ENCODE results near the gene PCDHGB5.
"Not testable (repeated sequence)": the region's sequence is repeated elsewhere in the genome, so short reads cannot be mapped to it uniquely, and the experiment has no call there.

The PCDHGB5 gene

DNA sequence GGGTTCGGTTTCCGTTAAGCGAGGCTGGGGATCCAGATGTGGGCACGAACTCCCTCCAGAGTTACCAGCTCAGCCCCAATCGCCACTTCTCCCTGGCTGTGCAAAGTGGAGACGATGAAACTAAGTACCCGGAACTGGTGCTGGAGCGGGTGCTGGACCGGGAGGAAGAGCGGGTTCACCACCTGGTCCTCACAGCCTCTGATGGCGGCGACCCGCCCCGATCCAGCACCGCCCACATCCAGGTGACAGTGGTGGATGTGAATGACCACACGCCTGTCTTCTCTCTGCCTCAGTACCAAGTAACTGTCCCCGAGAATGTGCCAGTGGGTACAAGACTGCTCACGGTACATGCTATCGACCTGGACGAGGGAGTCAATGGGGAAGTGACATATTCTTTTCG, 14.4 kb upstream of the PCDHGB5 start:
- H3K36me3 ChIP-seq (ENCODE audit: control insufficient read depth, insufficient read depth, low read length) = no peaks in the 10 kb centered on the region
- H3K27ac ChIP-seq (ENCODE audit: low read depth, low read length) = no peak overlapping the region
- no peak overlapping the region for H3K9ac ChIP-seq (ENCODE audit: low read depth, low read length)
- no peaks in the 10 kb centered on the region for H3K4me1 ChIP-seq (ENCODE audit: control insufficient read depth, insufficient read depth, low read length)
- no peak overlapping the region for H3K4me3 ChIP-seq (ENCODE audit: low read depth, low read length)
- H3K27me3 ChIP-seq (ENCODE audit: control insufficient read depth, insufficient read depth, low read length) = 0 out of 2 replicates have a peak, but pooled peaks cover 1% of the 10 kb centered on the region
- H3K9me3 ChIP-seq (ENCODE audit: control insufficient read depth, insufficient read depth, low read length) = peaks cover 45% of the 10 kb centered on the region

DNA sequence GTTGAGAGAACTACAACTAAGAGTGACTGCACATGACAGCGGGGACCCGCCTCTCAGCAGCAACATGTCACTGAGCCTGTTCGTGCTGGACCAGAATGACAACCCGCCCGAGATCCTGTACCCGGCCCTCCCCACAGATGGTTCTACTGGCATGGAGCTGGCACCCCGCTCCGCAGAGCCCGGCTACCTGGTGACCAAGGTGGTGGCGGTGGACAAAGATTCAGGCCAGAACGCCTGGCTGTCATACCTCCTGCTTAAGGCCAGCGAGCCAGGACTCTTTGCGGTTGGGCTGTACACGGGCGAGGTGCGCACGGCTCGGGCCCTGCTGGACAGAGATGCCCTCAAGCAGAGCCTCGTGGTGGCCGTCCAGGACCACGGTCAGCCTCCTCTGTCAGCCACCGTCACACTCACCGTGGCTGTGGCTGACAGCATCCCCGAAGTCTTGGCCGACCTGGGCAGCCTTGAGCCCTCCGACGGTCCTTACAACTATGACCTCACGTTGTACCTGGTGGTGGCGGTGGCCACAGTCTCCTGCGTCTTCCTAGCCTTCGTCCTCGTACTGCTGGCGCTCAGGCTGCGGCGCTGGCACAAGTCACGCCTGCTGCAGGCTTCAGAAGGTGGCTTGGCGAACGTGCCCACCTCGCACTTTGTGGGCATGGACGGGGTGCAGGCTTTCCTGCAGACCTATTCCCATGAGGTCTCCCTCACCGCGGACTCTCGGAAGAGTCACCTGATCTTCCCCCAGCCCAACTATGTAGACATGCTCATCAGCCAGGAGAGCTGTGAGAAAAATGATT, 13.1 kb upstream of the PCDHGB5 start:
- Histone ChIP-seq H3K9ac (ENCODE audit: low read depth, low read length) (no peak overlapping the region), H3K4me1 (ENCODE audit: control insufficient read depth, insufficient read depth, low read length) (no peaks in the 10 kb centered on the region), H3K4me3 (ENCODE audit: low read depth, low read length) (no peak overlapping the region), H3K27ac (ENCODE audit: low read depth, low read length) (no peak overlapping the region), H3K36me3 (ENCODE audit: control insufficient read depth, insufficient read depth, low read length) (no peaks in the 10 kb centered on the region), H3K27me3 (ENCODE audit: control insufficient read depth, insufficient read depth, low read length) (0 out of 2 replicates have a peak, but pooled peaks cover 4% of the 10 kb centered on the region), H3K9me3 (ENCODE audit: control insufficient read depth, insufficient read depth, low read length) (peaks cover 59% of the 10 kb centered on the region)

DNA sequence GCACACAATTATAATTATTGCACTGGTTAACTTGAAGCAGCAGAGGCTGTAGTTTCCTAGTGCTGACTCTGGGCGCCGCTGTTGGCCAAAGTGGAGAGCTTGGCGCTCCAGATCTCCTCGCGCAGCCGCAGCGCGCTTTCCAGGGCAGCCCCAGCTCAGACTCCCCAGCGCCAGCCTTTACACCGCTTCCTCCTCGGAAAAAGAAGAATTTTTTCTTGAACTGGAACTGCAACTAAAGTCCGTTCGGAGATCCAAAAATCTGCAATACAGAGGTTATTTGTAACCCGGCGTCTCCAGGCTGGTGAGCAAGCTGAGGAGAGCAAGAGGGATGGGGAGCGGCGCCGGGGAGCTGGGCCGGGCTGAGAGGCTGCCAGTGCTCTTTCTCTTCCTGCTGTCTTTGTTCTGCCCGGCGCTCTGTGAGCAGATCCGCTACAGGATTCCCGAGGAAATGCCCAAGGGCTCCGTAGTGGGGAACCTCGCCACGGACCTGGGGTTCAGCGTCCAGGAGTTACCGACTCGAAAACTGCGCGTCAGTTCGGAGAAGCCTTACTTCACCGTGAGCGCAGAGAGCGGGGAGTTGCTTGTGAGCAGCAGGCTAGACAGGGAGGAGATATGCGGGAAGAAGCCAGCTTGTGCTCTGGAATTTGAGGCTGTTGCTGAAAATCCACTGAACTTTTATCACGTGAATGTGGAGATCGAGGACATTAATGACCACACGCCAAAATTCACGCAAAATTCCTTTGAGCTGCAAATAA, 10.0 kb upstream of the PCDHGB5 start, which contains the start of gene PCDHGB4:
PCDHGB4 (plus strand) TSS at position 142 of the 755 bp plus-strand sequence; CDS start at position 329, 187 bp downstream.
- H3K36me3 ChIP-seq (ENCODE audit: control insufficient read depth, insufficient read depth, low read length); H3K27ac ChIP-seq (ENCODE audit: low read depth, low read length); H3K9ac ChIP-seq (ENCODE audit: low read depth, low read length); H3K27me3 ChIP-seq (ENCODE audit: control insufficient read depth, insufficient read depth, low read length); H3K4me1 ChIP-seq (ENCODE audit: control insufficient read depth, insufficient read depth, low read length): not testable (repeated sequence)
- Histone ChIP-seq H3K9me3 (ENCODE audit: control insufficient read depth, insufficient read depth, low read length) (peaks cover 79% of the 10 kb centered on the region), H3K4me3 (ENCODE audit: low read depth, low read length) (peak within 1 kb of the TSS; percentile 63)

- peak overlapping the region; percentile 40; the same call in 1 of the 2 replicates for H3K4me3 ChIP-seq (ENCODE audit: low read depth, low read length)
Observed at GRCh38 chr5:141388661-141389060, 9.1 kb upstream of the PCDHGB5 start.

GRCh38 chr5:141389153-141390042, 8.3 kb upstream of the PCDHGB5 start:
- Histone ChIP-seq H3K4me3 (ENCODE audit: low read depth, low read length) (no peak overlapping the region), H3K4me1 (ENCODE audit: control insufficient read depth, insufficient read depth, low read length) (no peaks in the 10 kb centered on the region), H3K9me3 (ENCODE audit: control insufficient read depth, insufficient read depth, low read length) (peaks cover 78% of the 10 kb centered on the region), H3K27ac (ENCODE audit: low read depth, low read length) (no peak overlapping the region), H3K36me3 (ENCODE audit: control insufficient read depth, insufficient read depth, low read length) (peaks cover 5% of the 10 kb centered on the region; the same call in 1 of the 2 replicates), H3K9ac (ENCODE audit: low read depth, low read length) (no peak overlapping the region), H3K27me3 (ENCODE audit: control insufficient read depth, insufficient read depth, low read length) (0 out of 2 replicates have a peak, but pooled peaks cover 4% of the 10 kb centered on the region)

More at GRCh38 chr5:141388661-141389060, 9.1 kb upstream of the PCDHGB5 start:
- Histone ChIP-seq H3K4me1 (ENCODE audit: control insufficient read depth, insufficient read depth, low read length) (no peaks in the 10 kb centered on the region), H3K9me3 (ENCODE audit: control insufficient read depth, insufficient read depth, low read length) (peaks cover 79% of the 10 kb centered on the region), H3K27me3 (ENCODE audit: control insufficient read depth, insufficient read depth, low read length) (0 out of 2 replicates have a peak, but pooled peaks cover 4% of the 10 kb centered on the region), H3K36me3 (ENCODE audit: control insufficient read depth, insufficient read depth, low read length) (peaks cover 5% of the 10 kb centered on the region; the same call in 1 of the 2 replicates), H3K27ac (ENCODE audit: low read depth, low read length) (no peak overlapping the region), H3K9ac (ENCODE audit: low read depth, low read length) (no peak overlapping the region)

DNA sequence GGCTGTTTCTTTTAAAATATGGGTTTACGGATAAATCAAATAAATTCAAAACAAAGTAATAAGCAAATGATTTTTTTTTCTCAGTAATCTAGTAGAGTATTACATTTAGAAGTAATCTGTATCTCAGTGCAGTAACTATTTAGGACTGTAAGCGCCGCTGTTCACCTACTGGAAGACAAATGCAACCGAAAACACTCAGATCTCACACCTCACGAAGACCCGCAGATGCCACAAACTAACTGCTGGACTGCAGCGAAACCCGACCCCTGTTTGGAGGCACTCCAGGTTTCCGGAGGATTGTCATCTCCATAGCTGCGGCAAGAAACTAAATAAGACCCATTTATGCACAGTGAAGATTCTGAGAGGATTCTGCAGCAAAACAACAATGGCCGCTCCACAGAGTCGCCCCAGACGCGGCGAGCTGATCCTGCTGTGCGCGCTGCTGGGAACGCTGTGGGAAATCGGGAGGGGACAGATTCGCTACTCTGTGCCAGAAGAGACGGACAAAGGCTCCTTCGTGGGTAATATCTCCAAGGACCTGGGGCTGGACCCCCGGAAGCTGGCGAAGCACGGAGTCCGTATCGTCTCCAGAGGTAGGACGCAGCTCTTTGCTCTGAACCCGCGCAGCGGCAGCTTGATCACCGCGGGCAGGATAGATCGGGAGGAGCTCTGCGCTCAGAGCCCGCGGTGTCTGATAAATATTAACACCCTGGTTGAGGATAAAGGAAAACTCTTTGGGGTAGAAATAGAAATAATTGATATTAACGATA, 5.1 kb upstream of the PCDHGB5 start, which contains the start of gene PCDHGA8:
PCDHGA8 (plus strand) TSS at position 205 of the 770 bp plus-strand sequence; CDS start at position 386, 181 bp downstream.
- Histone ChIP-seq H3K4me3 (ENCODE audit: low read depth, low read length) (no peak within 1 kb of the TSS), H3K36me3 (ENCODE audit: control insufficient read depth, insufficient read depth, low read length) (peaks cover 5% of the 10 kb centered on the region; the same call in 1 of the 2 replicates), H3K9me3 (ENCODE audit: control insufficient read depth, insufficient read depth, low read length) (peaks cover 83% of the 10 kb centered on the region), H3K27ac (ENCODE audit: low read depth, low read length) (no peak within 1 kb of the TSS), H3K9ac (ENCODE audit: low read depth, low read length) (no peak within 1 kb of the TSS), H3K27me3 (ENCODE audit: control insufficient read depth, insufficient read depth, low read length) (0 out of 2 replicates have a peak, but pooled peaks cover 4% of the 10 kb centered on the region), H3K4me1 (ENCODE audit: control insufficient read depth, insufficient read depth, low read length) (no peaks in the 10 kb centered on the region)

- peaks cover 81% of the 10 kb centered on the region for H3K9me3 ChIP-seq (ENCODE audit: control insufficient read depth, insufficient read depth, low read length)
Observed at GRCh38 chr5:141393267-141393666, 4.5 kb upstream of the PCDHGB5 start.

GRCh38 chr5:141394401-141395187, 3.2 kb upstream of the PCDHGB5 start:
- not testable (repeated sequence) for H3K4me1 ChIP-seq (ENCODE audit: control insufficient read depth, insufficient read depth, low read length); H3K36me3 ChIP-seq (ENCODE audit: control insufficient read depth, insufficient read depth, low read length); H3K27ac ChIP-seq (ENCODE audit: low read depth, low read length); H3K4me3 ChIP-seq (ENCODE audit: low read depth, low read length); H3K9ac ChIP-seq (ENCODE audit: low read depth, low read length); H3K27me3 ChIP-seq (ENCODE audit: control insufficient read depth, insufficient read depth, low read length)
- H3K9me3 ChIP-seq (ENCODE audit: control insufficient read depth, insufficient read depth, low read length) = peaks cover 81% of the 10 kb centered on the region

More at GRCh38 chr5:141393267-141393666, 4.5 kb upstream of the PCDHGB5 start:
- H3K4me1 ChIP-seq (ENCODE audit: control insufficient read depth, insufficient read depth, low read length) = no peaks in the 10 kb centered on the region
- no peak overlapping the region for H3K27ac ChIP-seq (ENCODE audit: low read depth, low read length)
- no peak overlapping the region for H3K9ac ChIP-seq (ENCODE audit: low read depth, low read length)
- H3K27me3 ChIP-seq (ENCODE audit: control insufficient read depth, insufficient read depth, low read length) = 0 out of 2 replicates have a peak, but pooled peaks cover 3% of the 10 kb centered on the region
- peaks cover 5% of the 10 kb centered on the region; the same call in 1 of the 2 replicates for H3K36me3 ChIP-seq (ENCODE audit: control insufficient read depth, insufficient read depth, low read length)
- no peak overlapping the region for H3K4me3 ChIP-seq (ENCODE audit: low read depth, low read length)

DNA sequence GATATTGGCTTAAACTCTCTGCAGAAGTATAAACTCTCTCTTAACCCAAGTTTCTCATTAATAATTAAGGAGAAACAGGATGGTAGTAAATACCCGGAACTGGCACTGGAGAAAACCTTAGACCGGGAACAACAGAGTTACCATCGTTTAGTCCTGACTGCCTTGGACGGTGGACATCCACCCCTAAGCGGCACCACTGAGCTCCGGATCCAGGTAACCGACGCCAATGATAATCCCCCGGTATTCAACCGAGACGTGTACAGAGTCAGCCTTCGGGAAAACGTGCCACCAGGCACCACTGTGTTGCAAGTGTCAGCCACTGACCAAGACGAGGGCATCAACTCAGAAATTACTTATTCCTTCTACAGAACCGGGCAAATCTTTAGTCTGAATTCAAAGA, 861 bp downstream of the PCDHGB5 start:
- H3K4me3 ChIP-seq (ENCODE audit: low read depth, low read length) = no peak overlapping the region
- H3K27me3 ChIP-seq (ENCODE audit: control insufficient read depth, insufficient read depth, low read length) = no peaks in the 10 kb centered on the region
- H3K36me3 ChIP-seq (ENCODE audit: control insufficient read depth, insufficient read depth, low read length) = no peaks in the 10 kb centered on the region
- peaks cover 50% of the 10 kb centered on the region for H3K9me3 ChIP-seq (ENCODE audit: control insufficient read depth, insufficient read depth, low read length)
- no peaks in the 10 kb centered on the region for H3K4me1 ChIP-seq (ENCODE audit: control insufficient read depth, insufficient read depth, low read length)
- H3K27ac ChIP-seq (ENCODE audit: low read depth, low read length) = no peak overlapping the region
- H3K9ac ChIP-seq (ENCODE audit: low read depth, low read length) = no peak overlapping the region

All from HUES48 (cell line).